ENCODE measurements around the gene RNU5D-1.
A peak's percentile ranks its signal among the peaks of the same experiment; 100 is the strongest.

Gene RNU5D-1

DNA sequence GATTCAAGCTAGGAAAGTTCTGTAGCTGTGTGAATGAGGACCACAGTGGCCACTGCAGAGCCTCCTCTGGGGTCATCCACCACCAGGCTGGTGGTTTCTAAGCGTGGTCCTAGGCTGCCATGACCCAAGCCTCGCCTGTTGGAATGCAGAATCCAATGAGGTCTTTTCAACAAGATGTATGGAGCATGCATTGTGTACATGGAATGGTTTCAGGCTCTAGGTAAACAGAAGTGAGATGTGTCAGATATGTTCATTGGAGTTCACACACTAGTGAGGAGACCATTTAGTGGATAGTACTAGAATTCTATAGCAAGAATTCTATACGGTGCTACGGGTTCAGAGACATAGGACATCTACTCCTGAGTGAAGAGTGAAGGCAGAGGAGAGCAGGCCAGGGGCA, 10.7 kb downstream of the RNU5D-1 start:
- Histone ChIP-seq H2BK5ac (ENCODE audit: low read length) (no peak overlapping the region), H3K27me3 (ENCODE audit: insufficient read depth, low read length, poor library complexity) (no peaks in the 10 kb centered on the region), H2AK5ac (ENCODE audit: low read length) (no peak overlapping the region), H3K4me3 (ENCODE audit: low read length) (no peak overlapping the region), H2BK120ac (ENCODE audit: low read depth, low read length) (no peak overlapping the region), H3K27ac (ENCODE audit: low read depth, low read length) (no peak overlapping the region), H3K79me2 (ENCODE audit: control insufficient read depth, insufficient read depth, low read length) (no peaks in the 10 kb centered on the region), H3K4me1 (ENCODE audit: control insufficient read depth, low read depth, low read length) (no peaks in the 10 kb centered on the region), H3K9ac (ENCODE audit: low read length) (no peak overlapping the region), H3K23ac (ENCODE audit: low read length) (no peak overlapping the region), H3K4ac (ENCODE audit: low read depth, low read length) (no peak overlapping the region), H3K56ac (ENCODE audit: low read length) (no peak overlapping the region), H3K18ac (ENCODE audit: low read length) (no peak overlapping the region), H3K4me2 (ENCODE audit: low read length) (no peak overlapping the region), H3K36me3 (ENCODE audit: control insufficient read depth, insufficient read depth, low read length) (no peaks in the 10 kb centered on the region), H4K8ac (ENCODE audit: low read depth, low read length) (no peak overlapping the region), H3K79me1 (ENCODE audit: low read length) (no peaks in the 10 kb centered on the region), H4K5ac (ENCODE audit: low read length) (no peak overlapping the region), H2BK15ac (replicated peaks; ENCODE audit: low read depth) (no peak overlapping the region)
- DNase-seq: no peak
- no CpG with 5 or more reads among the region's 4 CpGs for WGBS (ENCODE audit: extremely low coverage, insufficient coverage, low lambda C conversion rate)

DNA sequence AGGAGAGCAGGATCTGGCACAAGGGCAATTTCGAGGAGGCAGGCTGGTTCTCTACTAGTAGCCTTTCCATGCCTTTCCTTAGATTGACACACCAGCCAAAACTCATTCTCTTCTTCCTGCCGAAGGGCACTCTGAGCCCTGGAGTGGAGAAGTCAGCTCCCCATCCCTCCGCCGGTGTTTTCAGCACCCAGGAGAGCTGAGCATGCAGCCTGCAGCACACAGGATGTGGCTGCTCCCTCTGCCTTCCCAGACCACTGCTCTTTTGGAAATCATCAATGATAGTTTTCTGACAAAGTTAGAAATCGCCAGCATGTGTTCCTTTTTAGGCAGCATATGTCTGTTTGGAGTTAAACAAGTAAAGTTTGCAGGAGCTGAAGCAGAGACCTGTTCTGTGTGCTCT, 11.7 kb downstream of the RNU5D-1 start:
- H3K79me1 ChIP-seq (ENCODE audit: low read length): no peaks in the 10 kb centered on the region
- no peak overlapping the region for H3K9ac ChIP-seq (ENCODE audit: low read length)
- no peak overlapping the region for H2BK5ac ChIP-seq (ENCODE audit: low read length)
- H2BK15ac ChIP-seq (replicated peaks; ENCODE audit: low read depth): no peak overlapping the region
- no peak overlapping the region for H3K18ac ChIP-seq (ENCODE audit: low read length)
- no peak overlapping the region for H3K27ac ChIP-seq (ENCODE audit: low read depth, low read length)
- H3K79me2 ChIP-seq (ENCODE audit: control insufficient read depth, insufficient read depth, low read length): no peaks in the 10 kb centered on the region
- no peaks in the 10 kb centered on the region for H3K4me1 ChIP-seq (ENCODE audit: control insufficient read depth, low read depth, low read length)
- no peak overlapping the region for H3K4ac ChIP-seq (ENCODE audit: low read depth, low read length)
- H3K23ac ChIP-seq (ENCODE audit: low read length): no peak overlapping the region
- H3K36me3 ChIP-seq (ENCODE audit: control insufficient read depth, insufficient read depth, low read length): no peaks in the 10 kb centered on the region
- no peak for DNase-seq
- H4K8ac ChIP-seq (ENCODE audit: low read depth, low read length): no peak overlapping the region
- no peak overlapping the region for H2AK5ac ChIP-seq (ENCODE audit: low read length)
- no peak overlapping the region for H3K56ac ChIP-seq (ENCODE audit: low read length)
- no peak overlapping the region for H3K4me3 ChIP-seq (ENCODE audit: low read length)
- H4K5ac ChIP-seq (ENCODE audit: low read length): no peak overlapping the region
- H2BK120ac ChIP-seq (ENCODE audit: low read depth, low read length): no peak overlapping the region
- no peaks in the 10 kb centered on the region for H3K27me3 ChIP-seq (ENCODE audit: insufficient read depth, low read length, poor library complexity)
- no CpG with 5 or more reads among the region's 5 CpGs for WGBS (ENCODE audit: extremely low coverage, insufficient coverage, low lambda C conversion rate)
- H3K4me2 ChIP-seq (ENCODE audit: low read length): no peak overlapping the region

DNA sequence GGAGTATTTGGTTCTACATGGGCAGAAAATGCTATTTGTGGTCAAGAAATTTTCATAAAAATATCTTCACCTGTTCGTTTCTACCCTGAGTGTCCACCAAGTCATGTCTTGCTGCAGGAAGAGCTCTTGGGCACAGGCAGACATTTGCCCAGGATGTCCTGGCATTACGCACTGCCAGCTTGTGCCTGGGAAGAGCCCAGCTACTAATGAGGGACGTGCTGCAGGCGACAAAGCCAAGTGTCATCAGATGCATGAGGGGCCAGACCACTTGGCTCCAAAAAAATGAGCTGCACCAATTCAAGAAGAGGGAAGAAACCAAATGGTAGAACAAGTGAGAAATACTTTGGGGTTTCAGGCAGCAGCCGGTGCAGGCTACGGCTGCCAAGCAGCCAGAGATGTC, 12.9 kb downstream of the RNU5D-1 start:
- Histone ChIP-seq H2BK15ac (replicated peaks; ENCODE audit: low read depth) (no peak overlapping the region), H2BK120ac (ENCODE audit: low read depth, low read length) (no peak overlapping the region), H3K9ac (ENCODE audit: low read length) (no peak overlapping the region), H3K4me3 (ENCODE audit: low read length) (no peak overlapping the region), H3K36me3 (ENCODE audit: control insufficient read depth, insufficient read depth, low read length) (no peaks in the 10 kb centered on the region), H3K56ac (ENCODE audit: low read length) (no peak overlapping the region), H3K18ac (ENCODE audit: low read length) (no peak overlapping the region), H2AK5ac (ENCODE audit: low read length) (no peak overlapping the region), H3K4ac (ENCODE audit: low read depth, low read length) (no peak overlapping the region), H3K27ac (ENCODE audit: low read depth, low read length) (no peak overlapping the region), H3K4me2 (ENCODE audit: low read length) (no peak overlapping the region), H3K27me3 (ENCODE audit: insufficient read depth, low read length, poor library complexity) (no peaks in the 10 kb centered on the region), H2BK5ac (ENCODE audit: low read length) (no peak overlapping the region), H4K5ac (ENCODE audit: low read length) (no peak overlapping the region), H3K79me2 (ENCODE audit: control insufficient read depth, insufficient read depth, low read length) (no peaks in the 10 kb centered on the region), H4K8ac (ENCODE audit: low read depth, low read length) (no peak overlapping the region), H3K4me1 (ENCODE audit: control insufficient read depth, low read depth, low read length) (no peaks in the 10 kb centered on the region), H3K23ac (ENCODE audit: low read length) (no peak overlapping the region), H3K79me1 (ENCODE audit: low read length) (no peaks in the 10 kb centered on the region)
- no CpG with 5 or more reads among the region's 6 CpGs for WGBS (ENCODE audit: extremely low coverage, insufficient coverage, low lambda C conversion rate)
- DNase-seq: no peak

DNA sequence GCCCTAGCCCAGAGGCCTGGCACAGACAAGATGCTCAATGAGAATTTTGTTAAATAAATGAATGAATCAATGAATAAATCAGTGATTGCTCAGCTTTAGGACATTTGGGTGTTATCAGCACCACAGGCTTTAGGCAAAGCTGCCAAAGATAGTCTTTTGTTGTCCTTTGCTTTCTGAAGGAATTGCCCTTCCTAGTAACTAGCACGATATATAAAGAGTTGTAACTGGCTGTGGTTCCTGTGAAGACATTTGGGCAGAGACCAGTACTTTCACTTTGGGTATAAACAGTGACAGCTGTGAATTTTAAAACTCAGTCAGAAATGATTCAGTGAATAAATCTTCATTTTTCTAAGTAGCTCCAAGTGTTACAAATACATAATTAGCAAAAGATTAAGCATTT, 13.3 kb downstream of the RNU5D-1 start:
- H3K36me3 ChIP-seq (ENCODE audit: control insufficient read depth, insufficient read depth, low read length): no peaks in the 10 kb centered on the region
- no peak overlapping the region for H4K8ac ChIP-seq (ENCODE audit: low read depth, low read length)
- no peak for DNase-seq
- H3K27me3 ChIP-seq (ENCODE audit: insufficient read depth, low read length, poor library complexity): no peaks in the 10 kb centered on the region
- WGBS (ENCODE audit: extremely low coverage, insufficient coverage, low lambda C conversion rate): no CpG with 5 or more reads among the region's 1 CpG
- H2BK5ac ChIP-seq (ENCODE audit: low read length): no peak overlapping the region
- H2BK120ac ChIP-seq (ENCODE audit: low read depth, low read length): no peak overlapping the region
- H3K27ac ChIP-seq (ENCODE audit: low read depth, low read length): no peak overlapping the region
- no peak overlapping the region for H3K23ac ChIP-seq (ENCODE audit: low read length)
- H3K79me1 ChIP-seq (ENCODE audit: low read length): no peaks in the 10 kb centered on the region
- H3K4me1 ChIP-seq (ENCODE audit: control insufficient read depth, low read depth, low read length): no peaks in the 10 kb centered on the region
- no peak overlapping the region for H3K4me2 ChIP-seq (ENCODE audit: low read length)
- H3K4ac ChIP-seq (ENCODE audit: low read depth, low read length): no peak overlapping the region
- H3K9ac ChIP-seq (ENCODE audit: low read length): no peak overlapping the region
- no peak overlapping the region for H2BK15ac ChIP-seq (replicated peaks; ENCODE audit: low read depth)
- H2AK5ac ChIP-seq (ENCODE audit: low read length): no peak overlapping the region
- no peak overlapping the region for H3K18ac ChIP-seq (ENCODE audit: low read length)
- H3K79me2 ChIP-seq (ENCODE audit: control insufficient read depth, insufficient read depth, low read length): no peaks in the 10 kb centered on the region
- H3K4me3 ChIP-seq (ENCODE audit: low read length): no peak overlapping the region
- H4K5ac ChIP-seq (ENCODE audit: low read length): no peak overlapping the region
- no peak overlapping the region for H3K56ac ChIP-seq (ENCODE audit: low read length)

DNA sequence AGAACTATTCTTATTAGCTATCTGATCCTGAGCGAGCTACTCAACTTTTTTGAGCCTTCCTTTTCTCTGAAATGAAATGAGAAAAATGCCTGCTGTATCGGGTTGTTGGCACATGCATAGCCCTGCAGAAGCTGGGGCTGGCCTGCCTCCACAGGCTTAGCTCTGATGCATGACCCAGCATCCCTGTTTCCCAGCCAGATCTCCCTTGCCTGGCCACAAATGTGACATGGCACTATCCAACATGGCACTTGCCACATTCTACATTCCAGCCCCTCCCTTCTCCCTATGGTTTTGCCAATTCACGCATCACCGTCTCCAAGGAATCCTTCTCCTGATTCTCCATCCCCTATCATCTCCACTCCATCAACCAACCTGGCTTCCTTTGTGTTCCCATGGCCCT, 13.8 kb downstream of the RNU5D-1 start:
- H3K4me3 ChIP-seq (ENCODE audit: low read length): no peak overlapping the region
- H2BK120ac ChIP-seq (ENCODE audit: low read depth, low read length): no peak overlapping the region
- H4K8ac ChIP-seq (ENCODE audit: low read depth, low read length): no peak overlapping the region
- H3K18ac ChIP-seq (ENCODE audit: low read length): no peak overlapping the region
- H3K79me1 ChIP-seq (ENCODE audit: low read length): no peaks in the 10 kb centered on the region
- no peak overlapping the region for H4K5ac ChIP-seq (ENCODE audit: low read length)
- no peaks in the 10 kb centered on the region for H3K27me3 ChIP-seq (ENCODE audit: insufficient read depth, low read length, poor library complexity)
- H2BK5ac ChIP-seq (ENCODE audit: low read length): no peak overlapping the region
- no peaks in the 10 kb centered on the region for H3K36me3 ChIP-seq (ENCODE audit: control insufficient read depth, insufficient read depth, low read length)
- no CpG with 5 or more reads among the region's 4 CpGs for WGBS (ENCODE audit: extremely low coverage, insufficient coverage, low lambda C conversion rate)
- H3K9ac ChIP-seq (ENCODE audit: low read length): no peak overlapping the region
- no peaks in the 10 kb centered on the region for H3K79me2 ChIP-seq (ENCODE audit: control insufficient read depth, insufficient read depth, low read length)
- no peak overlapping the region for H3K23ac ChIP-seq (ENCODE audit: low read length)
- H3K4ac ChIP-seq (ENCODE audit: low read depth, low read length): no peak overlapping the region
- no peaks in the 10 kb centered on the region for H3K4me1 ChIP-seq (ENCODE audit: control insufficient read depth, low read depth, low read length)
- no peak overlapping the region for H3K4me2 ChIP-seq (ENCODE audit: low read length)
- no peak overlapping the region for H2BK15ac ChIP-seq (replicated peaks; ENCODE audit: low read depth)
- H2AK5ac ChIP-seq (ENCODE audit: low read length): no peak overlapping the region
- no peak overlapping the region for H3K27ac ChIP-seq (ENCODE audit: low read depth, low read length)
- no peak overlapping the region for H3K56ac ChIP-seq (ENCODE audit: low read length)
- DNase-seq: no peak

DNA sequence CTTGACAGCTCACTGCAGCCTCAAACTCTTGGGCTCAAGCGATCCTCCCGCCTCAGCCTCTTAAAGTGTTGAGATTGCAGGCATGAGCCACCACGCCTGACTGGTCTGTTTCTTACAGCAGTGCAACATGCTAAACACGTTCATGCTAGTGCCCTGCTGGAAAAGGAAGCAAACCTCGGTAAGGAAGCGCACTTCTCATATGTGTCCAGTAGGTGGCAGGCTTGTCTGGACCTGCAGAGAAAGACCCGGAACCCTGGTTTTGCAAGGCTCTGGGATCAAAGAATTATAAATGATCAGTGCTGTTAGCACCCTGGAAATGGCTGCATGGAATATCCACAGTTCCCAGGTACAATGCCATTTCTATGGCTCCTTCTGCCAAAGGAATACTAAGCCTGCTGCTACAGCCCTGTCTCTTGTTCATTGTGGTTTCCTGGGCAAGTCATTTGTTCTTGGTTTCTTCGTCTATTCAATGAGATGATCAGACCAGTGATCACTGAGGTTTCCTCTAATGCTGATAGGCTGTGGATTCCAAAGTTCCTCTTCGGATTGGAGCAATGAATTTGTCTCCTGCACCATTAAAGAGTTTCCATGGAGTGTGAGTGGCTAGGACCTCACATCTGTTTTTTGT, 15.9 kb downstream of the RNU5D-1 start:
- H3K23ac ChIP-seq (ENCODE audit: low read length): no peak overlapping the region
- no peaks in the 10 kb centered on the region for H3K79me1 ChIP-seq (ENCODE audit: low read length)
- no peak overlapping the region for H2AK5ac ChIP-seq (ENCODE audit: low read length)
- H3K4me3 ChIP-seq (ENCODE audit: low read length): no peak overlapping the region
- no peak overlapping the region for H3K4ac ChIP-seq (ENCODE audit: low read depth, low read length)
- DNase-seq: peak; percentile 85
- H3K27ac ChIP-seq (ENCODE audit: low read depth, low read length): no peak overlapping the region
- H4K8ac ChIP-seq (ENCODE audit: low read depth, low read length): no peak overlapping the region
- no peaks in the 10 kb centered on the region for H3K79me2 ChIP-seq (ENCODE audit: control insufficient read depth, insufficient read depth, low read length)
- no peak overlapping the region for H3K4me2 ChIP-seq (ENCODE audit: low read length)
- no peak overlapping the region for H2BK15ac ChIP-seq (replicated peaks; ENCODE audit: low read depth)
- H2BK5ac ChIP-seq (ENCODE audit: low read length): no peak overlapping the region
- H3K9ac ChIP-seq (ENCODE audit: low read length): no peak overlapping the region
- H2BK120ac ChIP-seq (ENCODE audit: low read depth, low read length): no peak overlapping the region
- H3K36me3 ChIP-seq (ENCODE audit: control insufficient read depth, insufficient read depth, low read length): no peaks in the 10 kb centered on the region
- no peak overlapping the region for H3K18ac ChIP-seq (ENCODE audit: low read length)
- H3K56ac ChIP-seq (ENCODE audit: low read length): peak overlapping the region; percentile 49
- H3K4me1 ChIP-seq (ENCODE audit: control insufficient read depth, low read depth, low read length): no peaks in the 10 kb centered on the region
- H3K27me3 ChIP-seq (ENCODE audit: insufficient read depth, low read length, poor library complexity): no peaks in the 10 kb centered on the region
- no CpG with 5 or more reads among the region's 9 CpGs for WGBS (ENCODE audit: extremely low coverage, insufficient coverage, low lambda C conversion rate)
- no peak overlapping the region for H4K5ac ChIP-seq (ENCODE audit: low read length)

Measured in mesendoderm (in vitro differentiated cells).